ENCODE results near the gene SLC6A18.
"Not testable (repeated sequence)": the region's sequence is repeated elsewhere in the genome, so short reads cannot be mapped to it uniquely, and the experiment has no call there.

The SLC6A18 gene

DNA sequence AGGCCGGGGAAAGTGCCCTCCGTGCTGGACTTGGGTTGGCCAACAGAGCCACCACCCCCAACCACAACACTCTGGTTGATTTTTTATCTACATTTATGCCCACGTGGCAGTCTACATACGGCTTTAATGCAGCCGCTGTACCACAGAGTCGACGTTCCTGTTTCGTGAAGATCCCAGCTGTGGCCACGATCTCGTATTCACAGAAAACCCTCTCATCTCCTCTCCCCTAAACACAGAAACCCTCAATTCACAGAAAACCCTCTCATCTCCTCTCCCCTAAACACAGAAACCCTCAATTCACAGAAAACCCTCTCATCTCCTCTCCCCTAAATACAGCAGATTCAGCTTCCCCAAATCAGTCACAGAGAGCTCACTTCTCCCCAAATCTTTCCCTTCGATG, 3.8 kb downstream of the SLC6A18 start:
- 91% methylated on average over 11 of the region's 11 CpGs for WGBS
- H3K4me3 ChIP-seq (ENCODE audit: low read length); H3K36me3 ChIP-seq (ENCODE audit: insufficient read depth, low read length); H3K4me1 ChIP-seq (ENCODE audit: insufficient read depth, low read length); H3K9ac ChIP-seq (ENCODE audit: low read depth, low read length); H3K27me3 ChIP-seq (ENCODE audit: insufficient read depth, low read length); H3K27ac ChIP-seq (ENCODE audit: low read depth, low read length); H3K9me3 ChIP-seq (ENCODE audit: insufficient read depth, low read depth, low read length): not testable (repeated sequence)

DNA sequence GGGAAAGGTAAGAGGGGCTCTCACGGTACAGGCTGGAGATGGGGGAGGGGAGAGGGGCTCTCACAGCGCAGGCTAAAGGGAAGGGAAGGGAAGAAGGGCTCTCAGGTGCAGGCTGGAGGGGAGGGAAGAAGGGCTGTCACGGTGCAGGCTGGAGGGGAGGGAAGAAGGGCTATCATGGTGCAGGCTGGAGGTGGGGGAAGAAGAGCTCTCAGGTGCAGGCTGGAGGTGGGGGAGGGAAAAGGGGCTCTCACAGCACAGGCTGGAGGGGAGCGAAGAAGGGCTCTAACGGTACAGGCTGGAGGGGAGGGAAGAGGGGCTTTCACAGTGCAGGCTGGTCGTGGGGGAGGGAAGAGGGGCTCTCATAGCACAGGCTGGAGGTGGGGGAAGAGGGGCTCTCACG, 4.6 kb downstream of the SLC6A18 start:
- WGBS = 56% methylated on average over 7 of the region's 7 CpGs
- Histone ChIP-seq H3K27ac (ENCODE audit: low read depth, low read length) (no peak overlapping the region), H3K4me1 (ENCODE audit: insufficient read depth, low read length) (no peaks in the 10 kb centered on the region), H3K9me3 (ENCODE audit: insufficient read depth, low read depth, low read length) (no peaks in the 10 kb centered on the region), H3K9ac (ENCODE audit: low read depth, low read length) (no peak overlapping the region), H3K27me3 (ENCODE audit: insufficient read depth, low read length) (no peaks in the 10 kb centered on the region), H3K36me3 (ENCODE audit: insufficient read depth, low read length) (no peaks in the 10 kb centered on the region), H3K4me3 (ENCODE audit: low read length) (no peak overlapping the region)

DNA sequence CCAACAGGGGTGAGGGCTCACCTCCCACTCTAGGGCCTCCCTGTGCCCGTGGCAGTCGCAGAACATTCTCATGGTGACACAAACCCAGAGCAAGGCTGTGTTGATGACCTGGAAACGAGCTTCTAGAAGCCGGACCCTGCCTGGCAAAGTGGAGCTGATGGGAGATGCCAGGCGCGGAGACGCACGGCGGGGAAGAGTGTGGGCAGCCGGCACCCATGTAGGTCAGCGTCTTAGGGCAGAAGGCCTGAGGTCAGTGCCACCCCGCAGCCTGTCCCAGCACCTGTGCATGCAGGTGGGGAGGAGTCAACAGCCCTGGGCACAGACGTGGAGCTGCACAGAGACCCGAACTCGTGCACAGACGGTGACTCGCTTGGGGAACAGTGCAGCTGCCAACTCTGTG, 5.4 kb downstream of the SLC6A18 start:
- Histone ChIP-seq H3K4me3 (ENCODE audit: low read length) (no peak overlapping the region), H3K27me3 (ENCODE audit: insufficient read depth, low read length) (no peaks in the 10 kb centered on the region), H3K27ac (ENCODE audit: low read depth, low read length) (no peak overlapping the region), H3K9ac (ENCODE audit: low read depth, low read length) (no peak overlapping the region), H3K36me3 (ENCODE audit: insufficient read depth, low read length) (no peaks in the 10 kb centered on the region), H3K4me1 (ENCODE audit: insufficient read depth, low read length) (no peaks in the 10 kb centered on the region), H3K9me3 (ENCODE audit: insufficient read depth, low read depth, low read length) (peaks cover 4% of the 10 kb centered on the region)
- WGBS = 94% methylated on average over 17 of the region's 17 CpGs

DNA sequence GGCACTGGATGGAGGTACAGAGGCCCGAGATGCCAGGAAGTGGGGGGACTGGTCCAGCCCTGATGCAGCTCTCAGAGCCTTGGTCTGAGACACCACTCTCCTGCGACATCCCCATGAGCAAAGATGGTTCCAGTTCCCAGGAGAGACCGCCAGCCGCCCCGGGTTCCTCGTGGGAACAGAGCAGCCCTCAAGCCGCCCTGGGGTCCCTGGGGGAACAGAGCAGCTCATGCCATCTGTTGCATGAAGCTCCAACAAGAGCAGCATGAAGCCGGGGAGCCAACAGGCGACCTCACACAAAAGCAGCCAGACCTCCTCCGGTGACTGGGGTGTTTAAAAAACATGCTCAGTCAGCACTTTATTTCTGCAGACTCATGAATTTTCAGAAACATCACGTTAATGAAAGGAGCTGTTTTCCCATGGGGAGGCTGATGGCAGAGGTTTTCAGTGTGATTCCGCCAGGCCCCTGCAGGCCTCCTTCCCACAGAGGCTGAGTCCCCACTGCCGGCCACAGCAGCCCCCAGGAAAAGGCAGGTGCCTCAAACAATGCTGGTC, 6.2 kb downstream of the SLC6A18 start:
- Histone ChIP-seq H3K36me3 (ENCODE audit: insufficient read depth, low read length) (no peaks in the 10 kb centered on the region), H3K9me3 (ENCODE audit: insufficient read depth, low read depth, low read length) (peaks cover 9% of the 10 kb centered on the region), H3K4me1 (ENCODE audit: insufficient read depth, low read length) (no peaks in the 10 kb centered on the region), H3K27ac (ENCODE audit: low read depth, low read length) (no peak overlapping the region), H3K4me3 (ENCODE audit: low read length) (no peak overlapping the region), H3K9ac (ENCODE audit: low read depth, low read length) (no peak overlapping the region), H3K27me3 (ENCODE audit: insufficient read depth, low read length) (no peaks in the 10 kb centered on the region)
- 89% methylated on average over 13 of the region's 13 CpGs for WGBS

DNA sequence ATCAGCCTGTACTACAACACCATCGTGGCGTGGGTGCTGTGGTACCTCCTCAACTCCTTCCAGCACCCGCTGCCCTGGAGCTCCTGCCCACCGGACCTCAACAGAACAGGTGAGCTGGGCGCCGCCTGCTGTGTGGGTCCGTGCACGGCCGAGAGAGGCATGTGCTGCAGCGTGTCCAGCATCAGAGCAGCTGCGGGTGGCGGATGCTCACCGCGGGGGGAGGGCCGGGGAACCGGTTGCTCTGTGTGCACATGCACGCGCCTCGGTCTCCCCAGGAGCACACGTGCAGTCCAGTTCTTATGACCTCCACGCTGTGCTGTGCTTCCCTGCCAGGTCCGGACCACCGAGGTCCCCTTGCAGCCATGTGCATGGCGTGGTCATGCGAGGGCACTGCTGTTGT, 7.6 kb downstream of the SLC6A18 start:
- WGBS = 95% methylated on average over 25 of the region's 25 CpGs

DNA sequence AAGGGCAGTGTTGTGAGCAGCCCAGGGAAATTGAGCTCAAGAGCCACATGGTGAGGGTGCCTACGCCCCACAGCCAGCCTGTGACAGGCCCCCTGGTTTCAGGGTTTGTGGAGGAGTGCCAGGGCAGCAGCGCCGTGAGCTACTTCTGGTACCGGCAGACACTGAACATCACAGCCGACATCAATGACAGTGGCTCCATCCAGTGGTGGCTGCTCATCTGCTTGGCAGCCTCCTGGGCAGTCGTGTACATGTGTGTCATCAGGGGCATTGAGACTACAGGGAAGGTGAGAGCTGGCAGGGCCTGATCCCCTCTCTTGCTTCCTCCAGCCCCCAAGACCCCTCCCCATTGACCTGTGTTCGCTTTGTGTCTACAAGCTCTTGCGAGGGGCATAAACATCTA, 10.2 kb downstream of the SLC6A18 start:
- H3K27me3 ChIP-seq (ENCODE audit: insufficient read depth, low read length) = no peaks in the 10 kb centered on the region
- 83% methylated on average over 8 of the region's 8 CpGs for WGBS
- no peak overlapping the region for H3K4me3 ChIP-seq (ENCODE audit: low read length)
- no peaks in the 10 kb centered on the region for H3K36me3 ChIP-seq (ENCODE audit: insufficient read depth, low read length)
- no peak overlapping the region for H3K27ac ChIP-seq (ENCODE audit: low read depth, low read length)
- no peaks in the 10 kb centered on the region for H3K4me1 ChIP-seq (ENCODE audit: insufficient read depth, low read length)
- no peak overlapping the region for H3K9ac ChIP-seq (ENCODE audit: low read depth, low read length)
- H3K9me3 ChIP-seq (ENCODE audit: insufficient read depth, low read depth, low read length) = peaks cover 10% of the 10 kb centered on the region

More for the DNA sequence above, 7.6 kb downstream of the SLC6A18 start:
- Histone ChIP-seq H3K4me1 (ENCODE audit: insufficient read depth, low read length) (no peaks in the 10 kb centered on the region), H3K36me3 (ENCODE audit: insufficient read depth, low read length) (no peaks in the 10 kb centered on the region), H3K9ac (ENCODE audit: low read depth, low read length) (no peak overlapping the region), H3K4me3 (ENCODE audit: low read length) (no peak overlapping the region), H3K9me3 (ENCODE audit: insufficient read depth, low read depth, low read length) (peaks cover 10% of the 10 kb centered on the region), H3K27ac (ENCODE audit: low read depth, low read length) (no peak overlapping the region), H3K27me3 (ENCODE audit: insufficient read depth, low read length) (no peaks in the 10 kb centered on the region)

DNA sequence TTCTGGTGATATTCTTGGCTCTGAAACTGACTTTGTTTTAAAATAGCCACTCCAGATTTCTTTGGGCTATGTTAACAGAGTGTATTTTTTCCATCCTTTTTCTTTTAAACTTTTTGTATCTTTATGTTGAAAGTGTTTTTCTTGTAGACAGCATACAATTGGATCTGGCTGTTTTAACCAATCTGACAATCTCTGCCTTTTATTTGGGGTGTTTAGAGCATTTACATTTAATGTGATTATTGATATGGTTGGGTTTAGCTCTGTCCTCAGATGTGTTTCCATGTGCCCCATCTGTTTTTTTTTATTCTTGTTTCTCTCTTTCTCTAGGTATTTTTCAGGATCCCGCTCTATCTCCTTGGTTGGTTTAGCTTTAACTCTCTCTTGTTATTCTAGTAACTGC, 10.7 kb downstream of the SLC6A18 start:
- WGBS = no CpG with 5 or more reads among the region's 1 CpG
- H3K4me1 ChIP-seq (ENCODE audit: insufficient read depth, low read length) = no peaks in the 10 kb centered on the region
- no peaks in the 10 kb centered on the region for H3K27me3 ChIP-seq (ENCODE audit: insufficient read depth, low read length)

DNA sequence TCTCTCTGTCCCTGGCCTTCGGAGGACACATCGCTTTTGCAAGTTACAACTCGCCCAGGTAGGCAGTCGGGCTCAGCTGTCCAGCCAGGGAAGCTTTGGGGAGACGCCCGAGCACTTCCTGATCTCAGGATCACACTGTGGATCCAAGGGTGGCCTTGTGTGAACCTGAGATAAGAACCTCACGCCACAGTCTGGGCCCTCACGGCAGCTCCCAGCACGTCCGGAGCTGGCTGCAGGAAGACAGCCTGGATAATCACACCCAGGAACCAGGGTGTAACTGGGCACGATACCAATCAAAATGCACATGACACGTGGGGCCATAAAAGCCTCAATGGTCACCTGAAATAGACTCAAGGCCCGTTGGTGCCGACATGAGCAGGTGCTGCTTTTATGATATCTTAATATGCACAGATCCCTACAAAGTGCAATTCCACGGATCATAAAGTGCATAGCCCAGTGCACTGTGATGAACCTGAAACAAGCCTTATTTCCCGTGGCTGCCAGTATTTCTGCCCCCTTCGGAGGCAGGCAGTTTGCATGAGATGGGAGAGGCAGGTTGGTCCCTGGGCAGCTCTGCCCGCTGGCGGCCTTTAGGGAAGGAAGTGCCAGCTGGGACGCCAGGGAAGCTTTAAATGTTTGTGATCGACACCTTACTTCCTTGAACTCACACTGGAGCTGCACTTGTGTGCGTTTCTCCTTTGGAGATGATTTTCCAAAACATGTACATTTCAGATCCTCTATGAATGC, 14.5 kb downstream of the SLC6A18 start:
- Histone ChIP-seq H3K4me3 (ENCODE audit: low read length) (no peak overlapping the region), H3K36me3 (ENCODE audit: insufficient read depth, low read length) (no peaks in the 10 kb centered on the region), H3K27me3 (ENCODE audit: insufficient read depth, low read length) (no peaks in the 10 kb centered on the region), H3K27ac (ENCODE audit: low read depth, low read length) (no peak overlapping the region), H3K9me3 (ENCODE audit: insufficient read depth, low read depth, low read length) (peaks cover 10% of the 10 kb centered on the region), H3K4me1 (ENCODE audit: insufficient read depth, low read length) (no peaks in the 10 kb centered on the region), H3K9ac (ENCODE audit: low read depth, low read length) (no peak overlapping the region)
- 93% methylated on average over 22 of the region's 22 CpGs for WGBS

More for the DNA sequence above, 10.7 kb downstream of the SLC6A18 start:
- Histone ChIP-seq H3K9ac (ENCODE audit: low read depth, low read length) (no peak overlapping the region), H3K4me3 (ENCODE audit: low read length) (no peak overlapping the region), H3K9me3 (ENCODE audit: insufficient read depth, low read depth, low read length) (peaks cover 10% of the 10 kb centered on the region), H3K36me3 (ENCODE audit: insufficient read depth, low read length) (no peaks in the 10 kb centered on the region), H3K27ac (ENCODE audit: low read depth, low read length) (no peak overlapping the region)

DNA sequence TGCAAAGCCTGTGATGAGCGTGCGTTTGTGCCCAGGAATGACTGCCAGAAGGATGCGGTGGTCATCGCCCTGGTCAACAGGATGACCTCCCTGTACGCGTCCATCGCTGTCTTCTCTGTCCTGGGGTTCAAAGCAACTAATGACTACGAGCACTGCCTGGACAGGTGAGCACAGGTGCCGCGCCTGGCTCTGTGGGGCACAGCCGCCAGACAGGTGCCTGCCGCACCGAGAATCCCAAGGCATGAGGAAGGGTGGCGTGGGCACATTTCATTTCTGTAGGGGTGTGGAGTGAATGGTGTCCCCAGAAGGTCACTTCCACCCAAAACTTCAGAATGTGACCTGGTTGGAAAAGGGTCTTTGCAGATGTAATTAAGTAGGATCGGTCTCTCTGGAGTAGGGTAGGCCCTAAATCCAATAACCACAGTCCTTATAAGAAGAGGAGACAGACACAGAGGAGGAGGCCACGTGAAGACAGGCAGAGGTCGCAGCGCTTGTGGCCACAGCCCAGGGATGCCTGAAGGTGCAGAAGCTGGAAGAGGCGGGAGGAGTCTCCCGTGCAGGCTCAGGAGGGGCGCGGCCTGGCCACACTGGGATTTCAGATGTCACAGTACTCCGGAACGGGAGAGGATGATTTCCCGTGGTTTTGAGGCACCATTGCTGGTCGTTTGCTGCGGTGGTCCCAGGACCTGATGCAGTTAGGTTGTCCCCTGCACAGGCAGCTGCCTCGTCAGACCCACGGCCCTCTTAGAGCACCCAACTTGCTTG, 15.5 kb downstream of the SLC6A18 start:
- Histone ChIP-seq H3K27me3 (ENCODE audit: insufficient read depth, low read length) (no peaks in the 10 kb centered on the region), H3K4me1 (ENCODE audit: insufficient read depth, low read length) (no peaks in the 10 kb centered on the region), H3K36me3 (ENCODE audit: insufficient read depth, low read length) (no peaks in the 10 kb centered on the region), H3K9me3 (ENCODE audit: insufficient read depth, low read depth, low read length) (peaks cover 4% of the 10 kb centered on the region), H3K4me3 (ENCODE audit: low read length) (no peak overlapping the region), H3K9ac (ENCODE audit: low read depth, low read length) (no peak overlapping the region), H3K27ac (ENCODE audit: low read depth, low read length) (no peak overlapping the region)
- 92% methylated on average over 28 of the region's 29 CpGs for WGBS

DNA sequence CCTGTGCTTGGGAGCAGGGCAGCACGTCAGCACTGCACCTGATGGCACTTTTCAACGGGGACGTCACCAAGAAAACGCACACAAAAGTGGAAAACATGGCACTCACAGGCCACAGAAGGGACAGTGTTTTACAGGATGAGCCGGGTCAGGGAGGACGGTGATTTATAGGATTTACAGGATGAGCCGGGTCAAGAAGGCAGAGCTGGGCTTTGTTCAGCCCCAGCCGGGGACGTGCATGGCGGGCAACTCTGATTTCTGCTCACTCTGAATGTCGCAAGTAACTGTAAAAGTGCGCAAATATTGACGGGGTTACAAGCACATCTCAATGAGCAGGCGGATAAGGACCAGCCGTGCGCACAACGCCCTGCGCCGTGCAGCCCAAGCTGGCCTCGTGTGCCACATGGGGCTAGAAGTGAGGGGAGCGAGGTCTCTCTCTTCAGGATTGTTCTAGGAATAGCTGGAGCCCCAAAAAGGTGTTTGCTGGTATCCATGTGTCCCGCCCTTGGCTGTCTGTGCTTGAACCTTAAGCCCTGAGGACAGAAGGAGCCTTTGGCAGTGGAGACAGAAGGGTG, 16.4 kb downstream of the SLC6A18 start:
- H3K4me3 ChIP-seq (ENCODE audit: low read length) = no peak overlapping the region
- H3K9me3 ChIP-seq (ENCODE audit: insufficient read depth, low read depth, low read length) = no peaks in the 10 kb centered on the region
- no peak overlapping the region for H3K27ac ChIP-seq (ENCODE audit: low read depth, low read length)
- no peaks in the 10 kb centered on the region for H3K27me3 ChIP-seq (ENCODE audit: insufficient read depth, low read length)
- H3K9ac ChIP-seq (ENCODE audit: low read depth, low read length) = no peak overlapping the region
- H3K36me3 ChIP-seq (ENCODE audit: insufficient read depth, low read length) = no peaks in the 10 kb centered on the region
- 91% methylated on average over 22 of the region's 22 CpGs for WGBS
- H3K4me1 ChIP-seq (ENCODE audit: insufficient read depth, low read length) = no peaks in the 10 kb centered on the region

All from HUES64 (cell line).